Measurements from ENCODE around the gene EAF2.
"Not testable (repeated sequence)": the region's sequence is repeated elsewhere in the genome, so short reads cannot be mapped to it uniquely, and the experiment has no call there.

Gene EAF2

DNA sequence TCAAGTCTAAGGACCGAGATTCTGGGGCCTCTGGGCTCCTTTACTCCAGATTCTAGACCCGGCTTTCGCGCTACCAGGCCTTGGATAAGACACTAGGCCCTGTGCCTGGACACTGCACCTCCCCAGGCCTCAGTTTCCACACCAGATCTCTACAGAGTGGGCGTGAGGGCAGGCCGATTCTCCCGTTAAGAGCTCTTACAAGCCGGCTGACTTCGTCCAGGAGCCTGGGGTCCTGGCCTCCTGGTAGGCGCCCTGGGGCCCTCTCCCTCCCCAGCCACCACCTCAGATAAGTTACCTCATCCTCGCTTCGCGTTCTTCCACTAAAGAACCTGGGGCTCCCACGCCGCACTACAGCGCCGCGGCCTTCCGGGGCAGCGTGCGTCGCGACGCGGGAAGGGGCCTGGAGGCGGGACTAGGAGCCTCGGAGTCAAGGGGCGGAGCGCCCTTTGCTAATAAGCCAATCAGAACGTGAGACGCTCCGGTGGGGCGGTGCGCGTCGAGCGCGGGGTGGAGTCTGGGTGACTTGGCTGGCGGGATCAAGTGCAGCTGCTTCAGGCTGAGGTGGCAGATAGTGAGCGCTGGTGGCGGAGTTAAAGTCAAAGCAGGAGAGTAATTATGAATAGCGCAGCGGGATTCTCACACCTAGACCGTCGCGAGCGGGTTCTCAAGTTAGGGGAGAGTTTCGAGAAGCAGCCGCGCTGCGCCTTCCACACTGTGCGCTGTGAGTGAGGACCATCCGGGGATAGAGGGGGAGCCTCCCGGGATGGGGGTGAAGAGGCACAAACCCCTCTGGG is at the start of gene EAF2, which contains the start of gene IQCB1:
Gene EAF2 (plus strand): TSS at position 539 of the 794 bp plus-strand sequence. CDS start 77 bp downstream, at position 616.
Gene IQCB1 (minus strand): TSS at position 390 of the 794 bp plus-strand sequence. CDS start 6,100 bp downstream, outside the sequence.
- peak; percentile 96 for DNase-seq

DNA sequence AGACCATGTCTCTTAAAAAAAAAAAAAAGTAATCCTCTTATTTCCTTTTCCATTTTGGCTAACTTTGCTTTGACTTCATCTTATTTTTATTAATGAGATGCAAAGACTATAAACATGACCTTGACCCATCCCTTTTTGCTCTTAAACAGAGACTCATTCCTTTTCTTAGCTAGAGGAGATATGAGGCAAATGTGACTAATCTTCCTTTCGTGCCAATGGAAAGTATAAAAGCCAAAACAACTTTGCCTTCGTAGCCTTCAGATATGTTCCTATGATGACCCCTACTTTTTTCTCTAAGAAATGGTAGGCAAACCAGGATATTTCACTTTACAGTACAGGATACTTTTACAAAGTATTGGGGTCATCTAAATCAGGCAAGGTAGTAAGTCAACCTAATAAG is 48.5 kb upstream of the EAF2 start:
- no peak for DNase-seq

DNA sequence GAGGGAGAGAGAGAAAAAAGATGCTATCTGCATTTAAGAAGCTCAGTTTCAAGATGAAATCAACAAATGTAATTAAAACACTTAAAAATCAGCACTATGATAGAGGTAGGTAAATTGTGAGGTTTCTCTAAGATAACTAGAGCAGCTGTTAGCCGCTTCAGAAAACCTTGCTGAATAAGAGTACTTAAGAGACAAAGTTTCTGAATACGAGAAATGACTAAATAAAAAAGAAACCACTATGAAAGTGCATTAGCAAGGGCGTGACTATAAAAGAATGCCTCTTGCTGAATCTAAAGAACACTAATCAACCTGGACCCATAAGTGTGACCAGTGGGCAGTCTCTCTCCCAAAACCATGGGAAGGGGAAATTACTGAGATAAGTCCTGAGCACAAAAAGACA is 41.9 kb upstream of the EAF2 start:
- DNase-seq, result no peak

DNA sequence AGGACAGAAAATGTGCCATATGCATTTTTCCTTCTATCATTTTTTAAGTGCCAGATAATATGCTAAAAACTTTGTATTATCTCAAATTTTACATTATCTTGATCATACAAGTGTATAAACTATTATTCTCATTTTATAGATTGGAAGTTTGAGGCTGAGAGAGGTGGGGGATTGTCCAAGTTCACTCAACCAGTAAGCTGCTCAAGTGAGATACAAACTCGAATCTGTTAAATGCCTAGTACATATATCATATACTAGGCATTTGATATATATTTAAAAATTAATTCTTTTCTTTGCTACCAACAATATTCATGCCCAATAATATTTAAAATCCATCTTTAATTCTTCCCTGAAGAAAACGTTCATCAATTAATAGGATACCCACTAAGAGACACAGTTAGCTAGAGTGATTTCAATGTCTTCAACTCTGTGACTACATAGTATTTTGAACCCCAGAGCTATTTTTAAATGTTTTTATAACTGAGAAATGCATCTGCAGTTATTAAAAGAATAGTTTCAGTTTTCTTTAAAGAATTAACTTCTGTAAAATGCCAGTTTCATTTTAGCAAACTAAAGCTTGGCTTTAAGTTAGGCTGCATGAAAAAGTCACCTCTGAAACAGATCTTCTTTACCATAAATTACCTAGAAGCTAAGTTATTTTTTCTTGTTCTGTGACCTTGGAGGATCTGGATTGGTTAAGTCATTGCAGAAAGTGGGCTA is 40.6 kb upstream of the EAF2 start:
- no peak for DNase-seq

DNA sequence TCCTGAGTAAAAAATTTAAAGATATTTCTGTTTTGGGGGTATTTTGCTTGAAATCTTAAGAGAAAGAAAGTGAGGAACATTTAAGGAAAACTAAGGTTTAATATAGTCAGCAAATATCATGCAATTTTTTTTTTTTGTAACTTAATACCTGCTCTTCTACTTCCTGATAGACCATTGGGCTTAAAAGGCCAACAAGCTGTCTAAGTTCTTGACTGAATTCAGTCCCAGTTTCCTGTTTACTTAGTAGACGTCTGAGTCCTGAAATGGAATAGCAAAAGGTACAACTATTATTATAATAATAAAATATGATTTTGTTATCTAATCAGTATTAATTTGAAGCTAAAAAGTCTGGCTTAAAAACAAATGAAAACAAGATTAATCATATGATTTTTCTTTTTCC is 38.0 kb upstream of the EAF2 start:
- no peak for DNase-seq

DNA sequence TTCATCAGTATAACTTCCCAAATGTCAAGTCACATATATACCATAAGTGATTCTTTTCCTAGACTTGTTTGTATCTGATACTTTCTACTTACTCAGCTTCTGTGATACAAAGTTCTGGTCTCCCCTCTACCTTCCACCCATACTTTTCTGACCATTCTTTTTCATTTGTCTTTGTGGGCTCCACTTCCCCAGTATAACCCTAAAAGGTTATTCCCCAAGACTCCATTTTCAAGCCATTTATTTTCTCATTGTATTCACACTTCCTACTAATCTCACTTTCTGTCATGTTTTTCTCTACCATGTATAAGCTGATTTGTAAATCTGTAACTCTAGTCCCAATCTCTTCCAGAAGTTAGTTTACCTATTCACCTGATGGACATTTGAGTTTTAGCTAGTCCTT is 34.1 kb upstream of the EAF2 start:
- no peak for DNase-seq

DNA sequence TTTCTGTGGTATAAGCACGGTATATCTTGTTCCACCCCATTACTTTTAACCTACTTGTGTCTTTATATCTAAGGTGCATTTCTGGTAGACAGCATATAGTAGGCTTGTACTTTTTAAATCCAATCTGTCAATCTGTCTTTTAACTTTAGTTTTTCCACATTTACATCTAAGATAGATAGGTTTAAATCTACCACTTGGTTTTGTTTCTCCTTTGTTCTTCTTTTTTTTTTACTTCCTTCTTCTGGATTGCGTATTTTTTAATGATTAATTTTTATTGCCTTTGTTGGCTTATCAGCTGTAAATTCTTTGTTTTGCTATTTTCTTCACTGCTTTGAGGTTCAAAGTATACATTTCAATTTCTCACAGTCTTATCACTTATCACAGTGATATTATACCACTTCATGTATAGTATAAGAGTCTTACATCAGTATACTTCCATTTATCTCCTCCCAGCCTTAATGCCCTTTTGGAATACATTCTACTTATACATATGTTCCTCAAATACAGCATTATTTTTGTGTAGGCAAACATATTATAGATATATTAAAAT is 31.2 kb upstream of the EAF2 start:
- no peak for DNase-seq

DNA sequence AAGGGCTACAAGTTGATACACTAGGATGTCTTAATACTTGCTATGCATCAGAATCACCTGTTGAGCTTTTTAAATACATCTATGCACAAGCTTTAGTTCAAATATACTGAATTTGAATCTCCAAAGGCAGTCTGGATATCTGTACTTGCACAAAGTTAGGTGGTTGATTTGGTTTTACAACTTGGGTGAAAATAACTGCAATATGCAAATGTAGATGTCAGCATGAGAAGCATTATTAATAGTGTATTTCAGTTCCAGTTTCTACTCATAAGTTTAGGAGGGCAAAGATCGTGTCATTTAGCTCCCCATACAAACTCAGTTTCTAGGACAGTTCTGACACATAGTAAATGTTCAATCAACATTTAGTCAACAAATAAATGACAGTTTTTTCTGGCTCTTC is 25.8 kb upstream of the EAF2 start:
- DNase-seq, result no peak

DNA sequence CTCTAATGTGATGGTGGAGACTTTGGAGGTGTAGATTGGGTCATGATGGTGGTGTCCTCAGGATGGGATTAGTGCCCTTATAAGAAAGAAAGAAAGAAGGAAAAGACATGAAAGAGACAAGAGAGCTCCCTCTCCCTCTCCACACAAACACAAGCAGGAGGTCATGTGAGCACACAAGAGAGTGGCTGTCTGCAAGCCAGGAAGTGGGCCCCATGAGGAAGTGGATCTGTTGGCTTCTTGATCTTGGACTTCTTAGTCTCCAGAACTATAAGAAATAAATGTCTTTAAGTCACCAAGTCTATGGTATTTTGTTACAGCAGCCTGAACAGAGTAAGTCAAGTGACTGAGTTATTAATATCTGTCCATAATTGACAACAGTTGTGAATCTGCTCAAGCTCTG is 17.3 kb upstream of the EAF2 start:
- no peak for DNase-seq

DNA sequence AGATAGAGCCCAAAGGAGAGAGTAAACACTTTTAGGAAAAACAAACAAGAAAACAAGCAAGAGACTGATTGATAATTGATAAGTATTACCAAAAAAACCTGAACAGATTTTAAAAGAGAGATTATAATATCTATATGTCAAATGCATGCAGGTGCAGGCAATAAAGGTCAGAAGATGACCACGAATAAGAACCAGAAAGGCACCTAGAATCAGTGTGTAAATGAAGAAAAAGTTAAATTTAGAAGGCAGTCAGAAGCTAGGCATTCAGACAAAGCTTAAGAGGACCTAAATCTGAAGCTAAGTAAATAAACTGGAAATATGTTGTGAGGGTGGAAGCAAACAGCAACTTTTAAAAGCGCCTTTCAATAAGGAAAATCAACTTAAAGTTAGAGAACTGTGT is 16.4 kb upstream of the EAF2 start:
- no peak for DNase-seq

DNA sequence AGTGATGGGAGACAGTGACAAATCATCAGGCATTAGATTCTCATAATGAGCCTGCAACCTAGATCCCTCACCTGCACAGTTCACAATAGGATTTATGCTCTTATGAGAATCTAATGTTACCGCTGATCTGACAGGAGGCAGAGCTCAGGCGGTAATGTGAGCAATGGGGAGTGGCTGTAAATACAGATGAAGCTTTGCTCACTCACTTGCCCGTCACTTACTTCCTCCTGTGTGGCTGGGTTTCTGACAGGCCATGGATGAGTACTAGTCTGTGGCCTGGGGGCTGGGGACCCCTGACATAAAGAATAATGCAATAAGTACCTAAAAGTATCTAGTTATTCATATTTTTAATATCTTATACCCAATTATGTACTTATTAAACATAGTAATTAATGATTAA is 15.8 kb upstream of the EAF2 start:
- DNase-seq, result no peak

DNA sequence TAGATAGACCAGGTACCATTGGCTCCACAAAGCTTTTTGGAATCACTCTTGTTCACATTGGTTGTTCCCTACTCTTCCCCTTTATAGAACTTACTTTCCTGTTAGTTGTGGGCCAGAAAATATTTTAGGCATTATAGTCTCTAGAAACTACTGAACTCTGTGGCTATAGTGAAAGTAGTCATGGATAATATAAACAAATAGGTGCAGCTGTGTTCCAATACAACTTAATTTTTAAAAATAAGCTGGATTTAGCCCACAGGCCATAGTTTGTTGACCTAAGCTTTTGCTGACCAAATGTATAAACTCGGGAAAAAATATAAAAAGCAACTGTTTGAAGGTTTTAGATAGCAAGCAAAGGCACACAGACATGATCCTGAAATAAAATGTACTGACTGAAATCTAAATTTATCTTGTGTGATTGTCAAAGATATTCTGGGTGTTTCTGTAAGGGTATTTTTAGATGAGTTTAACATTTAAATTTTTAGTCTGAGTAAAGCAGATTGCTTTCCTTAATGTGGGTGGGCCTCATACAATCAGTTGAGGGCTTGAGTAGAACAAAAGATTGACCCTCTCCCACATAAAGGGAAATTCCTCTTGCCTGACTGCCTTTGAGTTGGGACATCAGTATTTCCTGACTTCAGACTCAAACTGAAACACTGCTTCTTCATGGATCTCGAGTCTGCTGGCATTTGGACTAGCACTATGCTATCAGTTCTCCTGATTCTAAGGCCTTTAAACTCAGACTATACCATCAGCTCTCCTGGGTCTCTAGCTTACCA is 13.4 kb upstream of the EAF2 start:
- no peak for DNase-seq

DNA sequence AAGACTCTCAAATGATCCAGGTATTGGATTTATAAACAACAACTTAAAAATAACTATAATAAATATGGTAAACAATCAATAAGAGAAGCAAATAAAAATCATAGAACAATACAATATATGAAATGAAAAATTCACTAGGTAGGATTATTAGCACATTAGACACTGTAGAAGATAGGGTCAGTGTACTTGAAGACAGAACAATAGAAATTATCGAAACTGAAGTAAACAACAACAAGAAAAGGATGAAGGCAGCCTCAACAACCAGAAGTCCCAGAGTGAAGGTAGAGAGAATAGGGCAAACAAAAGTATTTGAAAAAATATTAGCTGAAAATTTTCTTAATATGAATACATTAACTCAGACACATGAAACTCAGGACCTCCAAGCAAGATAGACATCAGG is 12.0 kb upstream of the EAF2 start:
- no peak for DNase-seq

DNA sequence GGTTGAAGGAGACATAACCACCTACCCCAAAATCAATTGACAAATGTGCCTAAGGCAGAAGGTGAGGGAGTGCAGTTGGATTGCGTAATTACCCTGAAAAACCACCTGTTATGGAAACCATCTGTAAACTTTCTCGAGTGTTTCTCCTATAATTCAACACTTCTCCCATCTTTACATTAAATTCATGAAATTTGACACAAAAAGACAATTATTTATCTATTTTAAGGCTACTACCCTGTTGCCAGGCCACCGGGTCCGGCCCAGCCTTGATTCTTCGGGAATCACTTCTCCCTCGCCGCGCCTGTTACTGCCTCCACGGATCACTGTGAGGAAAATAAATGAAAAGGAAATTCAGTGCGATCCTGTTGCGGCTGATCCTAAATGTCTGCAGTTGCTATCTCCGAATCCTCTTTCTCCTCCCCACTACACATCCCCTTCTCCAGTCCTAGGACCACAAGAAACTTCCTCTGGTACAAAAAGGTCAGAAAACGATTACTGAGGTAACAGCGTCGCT is 795 bp upstream of the EAF2 start:
- peak; percentile 19 for DNase-seq

DNA sequence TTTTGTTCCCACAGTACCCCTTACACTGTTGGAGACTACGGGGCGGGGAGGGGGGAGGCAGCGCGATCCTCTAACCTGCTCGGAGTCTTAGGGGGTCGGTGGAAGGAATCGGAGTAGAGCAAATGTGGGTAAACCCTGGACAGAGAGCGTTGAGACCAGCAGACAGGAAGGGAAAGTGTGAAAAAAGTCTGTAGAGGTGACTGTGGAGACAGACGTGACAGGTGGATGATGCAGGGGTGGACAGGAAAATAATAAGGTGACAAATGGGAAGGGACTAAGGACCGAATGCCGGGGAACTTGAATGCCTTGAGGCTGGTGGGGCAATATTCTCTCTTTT is 424 bp downstream of the EAF2 start:
- no peak for DNase-seq

DNA sequence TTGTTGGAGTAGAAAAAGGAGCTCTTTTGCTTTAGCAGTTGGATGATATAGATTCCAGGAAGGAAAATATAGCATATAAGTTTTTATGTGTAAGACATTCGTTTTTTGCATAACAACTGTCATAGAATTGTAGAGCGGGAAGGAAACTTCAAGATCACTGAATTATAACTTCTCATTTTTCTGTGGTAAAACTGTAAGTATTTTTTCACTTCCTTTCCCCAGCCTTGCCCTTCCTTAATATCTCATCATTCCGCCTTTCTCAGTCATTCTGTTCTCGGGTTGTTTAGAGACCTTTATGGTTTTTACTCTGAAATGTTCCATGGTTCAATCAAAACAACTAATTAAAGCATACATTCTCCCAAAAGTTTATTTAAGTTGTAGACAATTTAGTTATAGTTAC is 1.1 kb downstream of the EAF2 start:
- DNase-seq, result no peak

DNA sequence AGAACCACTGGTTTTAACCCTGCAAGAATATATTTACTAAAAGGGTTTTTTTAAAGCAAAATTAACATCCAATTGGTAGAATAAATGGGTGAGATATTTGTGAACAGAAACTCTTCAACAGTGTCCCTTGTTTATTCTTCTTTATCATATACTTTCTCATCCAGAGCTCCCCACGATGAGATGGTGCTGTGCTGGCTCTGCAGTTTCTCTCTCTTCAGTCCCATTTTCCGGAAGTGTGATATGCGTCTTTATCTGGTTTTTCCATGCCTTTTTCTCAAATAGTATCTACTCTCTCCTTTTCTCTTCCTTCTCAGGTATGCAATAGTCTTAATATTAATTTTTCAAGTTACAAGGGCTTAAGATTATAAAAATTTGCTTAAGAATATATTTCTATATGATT is 1.5 kb downstream of the EAF2 start:
- DNase-seq, result no peak

DNA sequence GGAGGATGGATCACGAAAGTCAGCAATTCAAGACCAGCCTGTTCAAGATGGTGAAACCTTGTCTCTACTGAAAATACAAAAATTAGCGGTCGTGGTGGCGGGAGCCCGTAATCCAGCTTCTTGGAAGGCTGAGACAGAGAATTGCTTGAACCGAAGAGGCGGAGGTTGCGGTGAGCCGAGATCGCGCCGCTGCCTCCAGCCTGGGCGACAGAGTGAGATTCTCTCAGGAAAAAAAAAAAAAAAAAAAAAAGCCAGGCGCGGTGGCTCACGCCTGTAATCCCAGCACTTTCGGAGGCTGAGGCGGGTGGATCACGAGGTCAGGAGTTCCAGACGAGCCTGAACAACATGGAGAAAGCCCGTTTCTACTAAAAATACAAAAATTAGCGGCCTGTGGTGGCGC is 5.0 kb downstream of the EAF2 start:
- DNase-seq, result no peak

DNA sequence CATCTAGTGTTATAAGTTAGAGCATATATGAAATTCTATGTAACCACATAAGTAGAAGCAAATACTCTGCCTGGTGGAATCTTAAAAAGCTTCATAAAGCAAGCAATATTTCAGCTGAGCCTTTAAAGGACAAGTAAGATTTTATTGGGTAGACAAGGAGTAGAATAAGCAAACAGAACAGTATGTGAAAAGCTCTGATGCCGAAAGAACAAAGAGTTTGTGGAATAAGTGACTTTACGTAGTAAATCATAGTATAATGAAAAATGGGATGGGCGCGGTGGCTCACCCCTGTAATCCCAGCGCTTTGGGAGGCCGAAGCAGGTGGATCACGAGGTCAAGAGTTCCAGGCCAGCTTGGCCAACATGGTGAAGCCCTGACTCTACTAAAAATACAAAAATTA is 9.9 kb downstream of the EAF2 start:
- DNase-seq, result no peak

DNA sequence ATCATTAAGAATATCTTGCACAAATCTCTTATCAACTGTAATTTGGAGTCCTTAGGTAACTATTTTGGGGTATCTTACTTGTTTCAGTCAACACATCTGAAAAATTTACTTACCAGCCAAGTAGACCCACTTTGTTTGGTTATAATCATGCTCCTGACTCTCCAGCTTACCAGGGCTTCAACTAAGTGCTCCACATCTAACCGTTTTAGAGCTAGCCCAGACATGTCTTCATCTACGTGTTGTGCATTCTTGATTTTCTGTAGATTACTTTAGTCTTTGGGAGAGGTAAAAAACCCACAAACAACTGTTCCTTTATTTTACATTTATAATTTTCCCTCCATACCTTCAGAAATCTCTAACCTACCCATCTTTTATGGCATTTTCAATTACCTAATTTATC is 17.2 kb downstream of the EAF2 start:
- DNase-seq, result no peak

DNA sequence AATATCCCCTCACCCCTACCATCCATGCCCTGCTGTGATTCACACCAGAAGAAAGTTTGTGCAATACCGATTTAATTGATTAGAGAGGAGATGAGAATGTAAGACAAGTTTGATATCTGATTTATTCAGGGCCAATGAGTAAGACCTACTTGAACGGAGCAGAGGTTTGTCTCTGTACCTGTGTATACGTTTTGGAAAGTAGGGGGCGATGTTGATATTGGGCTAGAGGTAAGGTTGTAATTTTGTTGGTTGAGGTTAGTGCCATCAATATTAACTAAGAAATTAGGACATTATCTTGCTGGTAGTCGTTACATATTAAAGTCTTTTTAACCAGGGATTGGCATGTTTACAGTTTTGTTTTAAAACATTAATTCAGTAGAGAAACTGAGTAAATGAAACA is 20.5 kb downstream of the EAF2 start:
- DNase-seq, result no peak

DNA sequence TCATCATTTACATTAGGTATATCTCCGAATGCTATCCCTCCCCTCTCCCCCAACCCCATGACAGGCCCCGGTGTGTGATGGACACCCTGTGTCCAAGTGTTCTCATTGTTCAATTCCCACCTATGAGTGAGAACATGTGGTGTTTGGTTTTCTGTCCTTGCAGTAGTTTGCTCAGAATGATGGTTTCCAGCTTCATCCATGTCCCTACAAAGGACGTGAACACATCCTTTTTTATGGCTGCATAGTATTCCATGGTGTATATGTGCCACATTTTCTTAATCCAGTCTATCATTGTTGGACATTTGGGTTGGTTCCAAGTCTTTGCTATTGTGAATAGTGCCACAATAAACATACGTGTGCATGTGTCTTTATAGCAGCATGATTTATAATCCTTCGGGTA is 22.8 kb downstream of the EAF2 start:
- not testable (repeated sequence) for DNase-seq

DNA sequence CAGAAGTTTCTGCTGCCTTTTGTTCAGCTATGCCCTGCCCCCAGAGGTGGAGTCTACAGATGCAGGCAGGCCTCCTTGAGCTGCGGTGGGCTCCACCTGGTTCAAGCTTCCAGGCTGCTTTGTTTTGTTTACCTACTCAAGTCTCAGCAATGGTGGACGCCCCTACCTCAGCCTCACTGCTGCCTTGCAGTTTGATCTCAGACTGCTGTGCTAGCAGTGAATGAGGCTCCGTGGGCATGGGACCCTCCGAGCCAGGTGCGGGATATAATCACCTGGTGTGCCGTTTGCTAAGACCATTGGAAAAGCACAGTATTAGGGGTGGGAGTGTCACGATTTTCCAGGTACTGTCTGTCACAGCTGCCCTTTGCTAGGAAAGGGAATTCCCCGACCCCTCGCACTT is 28.2 kb downstream of the EAF2 start:
- DNase-seq, result not testable (repeated sequence)
